ENCODE results near the gene NPAS3. TPM values are rescaled to one million over a fixed set of nuclear protein-coding genes. Genes with fewer than 3 reads are reported as not detected.

Gene NPAS3
- total RNA-seq, 2 experiments from 2014 or later, result not detected

DNA sequence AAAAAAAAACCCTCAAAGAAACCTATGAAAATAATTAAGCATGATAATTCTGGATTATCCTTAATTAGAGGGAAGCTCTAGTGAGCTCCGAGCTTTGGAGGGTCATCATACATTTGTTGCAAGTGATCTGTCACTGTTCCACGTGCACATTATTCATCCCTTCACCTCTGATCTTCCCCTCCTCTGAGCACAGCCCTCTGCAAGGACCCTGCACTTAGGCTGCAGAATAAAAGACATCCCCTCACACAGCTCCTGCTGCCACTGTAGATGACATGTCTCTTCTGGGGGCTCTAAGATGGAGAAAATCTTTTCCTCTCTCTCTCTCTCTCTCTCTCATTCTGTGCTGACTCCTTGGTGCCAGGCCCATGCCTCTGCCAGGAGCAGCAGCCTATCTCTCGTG lies 711.8 kb downstream of the NPAS3 start:
- Mint-ChIP-seq H3K36me3 (ENCODE audit: low read depth) (no peaks in the 10 kb centered on the region), H3K27ac (no peak overlapping the region)

GRCh38 chr14:33652566-33653307 lies 714.1 kb downstream of the NPAS3 start:
- Mint-ChIP-seq H3K36me3 (ENCODE audit: low read depth) (no peaks in the 10 kb centered on the region), H3K4me1 (ENCODE audit: low read depth) (no peaks in the 10 kb centered on the region), H3K27me3 (ENCODE audit: low read depth) (no peaks in the 10 kb centered on the region), H3K9me3 (no peaks in the 10 kb centered on the region), H3K4me3 (no peak overlapping the region), H3K27ac (no peak overlapping the region)
- DNase-seq, result no peak
- CTCF ChIA-PET, result no interaction called here
- intact Hi-C loops (cut with micrococcal nuclease), result no loop called here

More for the DNA sequence above, 711.8 kb downstream of the NPAS3 start:
- H3K4me1 Mint-ChIP-seq (ENCODE audit: low read depth), result no peaks in the 10 kb centered on the region
- intact Hi-C loops (cut with micrococcal nuclease), result no loop called here
- no peaks in the 10 kb centered on the region for H3K9me3 Mint-ChIP-seq
- H3K27me3 Mint-ChIP-seq (ENCODE audit: low read depth), result no peaks in the 10 kb centered on the region
- CTCF ChIA-PET, result no interaction called here
- no peak for DNase-seq
- no peak overlapping the region for H3K4me3 Mint-ChIP-seq

- no peak for DNase-seq
- Mint-ChIP-seq H3K9me3 (no peaks in the 10 kb centered on the region), H3K27me3 (ENCODE audit: low read depth) (no peaks in the 10 kb centered on the region), H3K4me1 (ENCODE audit: low read depth) (no peaks in the 10 kb centered on the region), H3K36me3 (ENCODE audit: low read depth) (no peaks in the 10 kb centered on the region), H3K27ac (no peak overlapping the region), H3K4me3 (no peak overlapping the region)
- CTCF ChIA-PET, result no interaction called here
- intact Hi-C loops (cut with micrococcal nuclease), result no loop called here
These were observed 714.6 kb downstream of the NPAS3 start for GRCh38 chr14:33653308-33653695.

DNA sequence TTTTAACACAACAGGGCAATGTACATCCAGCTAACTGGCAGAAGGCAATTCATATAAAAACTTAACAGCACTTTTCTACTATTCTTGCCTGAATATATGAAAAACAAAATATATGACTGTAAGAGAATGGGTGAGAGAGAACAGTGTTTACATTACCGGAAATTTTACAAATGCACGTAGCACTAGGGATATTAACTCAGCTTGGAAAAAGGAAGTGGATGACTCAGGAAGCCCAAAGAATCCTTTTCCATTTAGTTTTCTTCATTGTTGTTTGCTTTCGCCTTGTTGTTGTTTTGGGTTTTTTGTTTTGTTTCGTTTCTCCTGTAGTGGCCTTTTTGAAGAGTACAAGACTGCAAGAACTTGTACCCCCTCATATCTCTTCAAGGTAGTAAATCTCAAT lies 716.7 kb downstream of the NPAS3 start:
- Mint-ChIP-seq H3K9me3 (no peaks in the 10 kb centered on the region), H3K36me3 (ENCODE audit: low read depth) (no peaks in the 10 kb centered on the region), H3K4me3 (no peak overlapping the region), H3K4me1 (ENCODE audit: low read depth) (no peaks in the 10 kb centered on the region), H3K27ac (no peak overlapping the region), H3K27me3 (ENCODE audit: low read depth) (no peaks in the 10 kb centered on the region)
- no peak for DNase-seq
- CTCF ChIA-PET, result no interaction called here
- intact Hi-C loops (cut with micrococcal nuclease), result no loop called here

DNA sequence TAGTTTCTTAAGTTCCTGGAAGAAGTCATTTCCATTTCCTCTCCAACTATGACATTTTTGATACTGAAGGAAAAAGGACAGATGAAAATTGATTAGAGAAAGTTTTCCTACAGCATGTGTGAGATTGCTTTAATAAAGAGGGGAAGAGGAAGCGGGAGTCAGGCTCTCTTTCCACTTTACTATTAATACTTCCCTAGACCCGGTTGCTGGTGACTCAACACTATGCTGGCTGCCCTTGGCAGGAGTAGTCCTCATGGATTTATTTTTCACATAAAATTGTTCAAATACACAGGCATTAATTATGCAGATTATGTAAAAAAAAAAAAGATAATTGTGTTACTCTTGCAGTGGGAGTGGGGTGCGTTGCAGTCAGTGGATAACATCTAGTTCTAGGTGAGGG lies 718.8 kb downstream of the NPAS3 start:
- H3K4me1 Mint-ChIP-seq (ENCODE audit: low read depth), result no peaks in the 10 kb centered on the region
- no peaks in the 10 kb centered on the region for H3K36me3 Mint-ChIP-seq (ENCODE audit: low read depth)
- intact Hi-C loops (cut with micrococcal nuclease), result no loop called here
- DNase-seq, result no peak
- no peak overlapping the region for H3K27ac Mint-ChIP-seq
- H3K9me3 Mint-ChIP-seq, result no peaks in the 10 kb centered on the region
- H3K27me3 Mint-ChIP-seq (ENCODE audit: low read depth), result no peaks in the 10 kb centered on the region
- CTCF ChIA-PET, result no interaction called here
- H3K4me3 Mint-ChIP-seq, result no peak overlapping the region

DNA sequence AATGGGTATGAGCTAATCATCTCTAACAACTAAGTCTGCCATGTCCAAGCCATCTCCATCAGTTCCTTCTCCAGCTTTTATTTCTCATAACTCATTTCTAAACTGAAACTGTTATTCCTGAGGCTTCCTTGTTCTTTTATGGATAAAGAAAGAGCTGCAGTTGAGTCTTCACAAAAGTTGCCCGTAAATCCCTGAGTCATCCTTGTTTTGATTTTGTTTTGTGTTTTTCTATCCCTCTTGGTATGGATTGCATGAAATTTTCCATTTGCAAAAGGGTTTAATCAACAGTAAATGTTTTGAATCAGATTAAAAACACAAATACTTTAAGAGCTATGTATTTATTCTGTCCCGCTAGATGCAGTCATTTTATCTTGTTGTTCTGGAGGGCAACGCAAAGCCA lies 721.6 kb downstream of the NPAS3 start:
- Mint-ChIP-seq H3K9me3 (no peaks in the 10 kb centered on the region), H3K27ac (no peak overlapping the region), H3K4me1 (ENCODE audit: low read depth) (no peaks in the 10 kb centered on the region), H3K27me3 (ENCODE audit: low read depth) (no peaks in the 10 kb centered on the region), H3K36me3 (ENCODE audit: low read depth) (no peaks in the 10 kb centered on the region), H3K4me3 (no peak overlapping the region)
- DNase-seq, result no peak
- intact Hi-C loops (cut with micrococcal nuclease), result no loop called here
- CTCF ChIA-PET, result no interaction called here

GRCh38 chr14:33661101-33661500 lies 722.4 kb downstream of the NPAS3 start:
- intact Hi-C loops (cut with micrococcal nuclease), result no loop called here
- Mint-ChIP-seq H3K27me3 (ENCODE audit: low read depth) (no peaks in the 10 kb centered on the region), H3K4me1 (ENCODE audit: low read depth) (no peaks in the 10 kb centered on the region), H3K36me3 (ENCODE audit: low read depth) (no peaks in the 10 kb centered on the region), H3K4me3 (no peak overlapping the region), H3K9me3 (no peaks in the 10 kb centered on the region), H3K27ac (no peak overlapping the region)
- DNase-seq, result no peak
- CTCF ChIA-PET, result no interaction called here

- Mint-ChIP-seq H3K9me3 (no peaks in the 10 kb centered on the region), H3K27ac (no peak overlapping the region), H3K4me3 (no peak overlapping the region), H3K36me3 (ENCODE audit: low read depth) (no peaks in the 10 kb centered on the region), H3K4me1 (ENCODE audit: low read depth) (no peaks in the 10 kb centered on the region), H3K27me3 (ENCODE audit: low read depth) (peaks cover 2% of the 10 kb centered on the region)
- intact Hi-C loops (cut with micrococcal nuclease), result no loop called here
- no peak for DNase-seq
- CTCF ChIA-PET, result no interaction called here
These were observed 729.4 kb downstream of the NPAS3 start for GRCh38 chr14:33668066-33668465.

GRCh38 chr14:33669111-33669510 lies 730.4 kb downstream of the NPAS3 start:
- CTCF ChIA-PET, result interaction anchor here (0.7 kb wide), 1 partner anchor 193 kb away, joined by 3 read pairs; no protein-coding TSS in a partner anchor
- intact Hi-C loops (cut with micrococcal nuclease), result no loop called here
- no peak for DNase-seq
- H3K27me3 Mint-ChIP-seq (ENCODE audit: low read depth), result peaks cover 2% of the 10 kb centered on the region
- H3K4me3 Mint-ChIP-seq, result no peak overlapping the region
- no peak overlapping the region for H3K27ac Mint-ChIP-seq
- H3K36me3 Mint-ChIP-seq (ENCODE audit: low read depth), result no peaks in the 10 kb centered on the region
- H3K4me1 Mint-ChIP-seq (ENCODE audit: low read depth), result no peaks in the 10 kb centered on the region
- no peaks in the 10 kb centered on the region for H3K9me3 Mint-ChIP-seq

DNA sequence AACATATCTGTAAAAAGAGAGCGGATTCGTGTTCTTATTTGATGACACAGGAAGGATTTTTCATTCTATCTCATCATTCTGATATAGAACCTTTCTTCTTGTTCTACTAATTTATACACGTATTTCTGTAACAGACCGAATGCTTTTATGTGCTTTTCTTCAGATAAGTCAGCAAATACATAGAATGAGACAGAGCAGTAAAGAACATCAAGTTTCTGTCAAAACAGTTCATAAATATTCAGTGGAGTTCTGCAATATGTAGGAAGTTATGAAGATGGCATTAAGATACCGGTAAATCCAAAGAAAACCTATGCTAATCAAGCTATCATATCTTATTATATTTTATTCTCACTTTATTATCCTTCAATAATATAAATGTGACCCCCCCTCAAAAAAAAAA lies 731.6 kb downstream of the NPAS3 start:
- peaks cover 2% of the 10 kb centered on the region for H3K27me3 Mint-ChIP-seq (ENCODE audit: low read depth)
- H3K27ac Mint-ChIP-seq, result no peak overlapping the region
- no peak overlapping the region for H3K4me3 Mint-ChIP-seq
- no peak for DNase-seq
- CTCF ChIA-PET, result no interaction called here
- intact Hi-C loops (cut with micrococcal nuclease), result no loop called here
- H3K9me3 Mint-ChIP-seq, result no peaks in the 10 kb centered on the region
- H3K4me1 Mint-ChIP-seq (ENCODE audit: low read depth), result no peaks in the 10 kb centered on the region
- H3K36me3 Mint-ChIP-seq (ENCODE audit: low read depth), result no peaks in the 10 kb centered on the region

DNA sequence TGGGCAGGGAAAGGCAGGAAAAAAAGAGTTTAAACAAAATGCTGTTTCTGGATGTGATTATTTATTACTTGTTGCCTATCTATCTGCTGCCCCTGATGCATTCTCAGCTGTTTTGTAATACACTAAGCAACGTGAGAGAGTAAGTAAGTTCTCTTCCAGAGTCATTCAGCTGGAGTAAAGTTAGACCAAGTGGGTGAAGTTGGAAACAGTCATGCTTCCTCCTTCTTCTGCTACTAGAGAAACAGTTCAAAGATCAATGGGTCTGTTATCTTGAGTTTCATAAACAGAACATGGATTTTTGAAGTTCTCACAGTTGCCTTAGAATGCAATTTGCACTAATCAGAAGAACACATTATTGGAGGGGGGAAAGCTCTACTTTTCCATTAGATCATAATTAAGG lies 732.9 kb downstream of the NPAS3 start:
- CTCF ChIA-PET, result no interaction called here
- Mint-ChIP-seq H3K9me3 (no peaks in the 10 kb centered on the region), H3K4me1 (ENCODE audit: low read depth) (no peaks in the 10 kb centered on the region), H3K4me3 (no peak overlapping the region), H3K27me3 (ENCODE audit: low read depth) (peaks cover 2% of the 10 kb centered on the region), H3K36me3 (ENCODE audit: low read depth) (no peaks in the 10 kb centered on the region), H3K27ac (no peak overlapping the region)
- no peak for DNase-seq
- intact Hi-C loops (cut with micrococcal nuclease), result no loop called here

DNA sequence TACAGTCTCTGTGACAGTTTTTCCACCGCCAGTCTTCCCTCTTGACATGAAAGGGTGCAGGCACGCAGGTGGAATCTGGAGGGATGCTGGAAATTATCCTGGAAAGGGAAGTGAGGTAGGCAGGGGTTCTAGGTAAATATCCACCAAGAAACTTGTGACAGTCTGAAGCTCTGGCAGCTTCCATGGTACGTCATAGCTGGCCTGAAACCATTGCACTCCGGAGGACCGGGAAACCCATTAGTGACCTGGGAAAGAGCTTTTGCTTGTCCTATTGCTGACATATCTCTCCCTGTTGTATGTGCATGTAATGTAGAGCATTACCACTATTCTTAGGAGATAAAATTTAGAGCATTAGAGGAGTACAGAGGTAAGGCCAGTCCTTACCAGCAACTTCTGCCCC lies 736.2 kb downstream of the NPAS3 start:
- CTCF ChIA-PET, result no interaction called here
- no peak for DNase-seq
- intact Hi-C loops (cut with micrococcal nuclease), result loop anchor here (2.0 kb wide), 1 partner anchor 56 kb away; no protein-coding TSS in a partner anchor
- Mint-ChIP-seq H3K36me3 (ENCODE audit: low read depth) (no peaks in the 10 kb centered on the region), H3K27me3 (ENCODE audit: low read depth) (peaks cover 2% of the 10 kb centered on the region), H3K4me1 (ENCODE audit: low read depth) (no peaks in the 10 kb centered on the region), H3K27ac (no peak overlapping the region), H3K9me3 (no peaks in the 10 kb centered on the region), H3K4me3 (no peak overlapping the region)

DNA sequence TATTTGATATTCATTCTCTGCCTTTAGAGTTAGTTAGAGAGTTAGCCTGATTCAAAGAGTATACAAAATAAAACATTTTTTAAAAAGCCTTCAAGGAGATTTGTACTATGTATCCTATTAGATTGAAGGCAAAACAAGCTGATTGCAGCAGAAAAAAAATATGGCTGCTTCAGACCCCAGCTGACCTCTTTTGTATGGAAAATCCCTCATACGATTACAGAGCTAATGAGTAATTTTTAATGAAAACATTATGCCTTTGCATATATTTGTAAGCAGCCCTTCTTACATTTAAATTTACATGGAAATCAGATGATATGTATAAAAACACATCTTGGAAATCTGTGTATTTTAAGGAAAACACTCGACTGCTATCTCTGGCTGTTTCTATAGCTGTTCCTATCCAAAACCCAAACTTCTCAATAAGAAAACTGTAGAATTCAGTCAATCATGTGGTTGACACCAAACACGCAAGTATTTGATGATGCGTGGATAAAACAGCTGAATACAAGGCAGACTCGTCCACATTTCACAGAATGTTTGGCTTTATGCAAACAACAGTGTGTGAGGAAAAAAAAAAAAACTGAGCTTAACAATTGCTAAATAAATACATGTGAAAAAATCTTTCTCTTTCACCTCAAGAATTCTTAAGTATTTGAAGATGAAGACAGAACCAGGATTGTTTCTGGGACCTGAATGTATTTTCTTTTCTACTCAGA lies 736.9 kb downstream of the NPAS3 start:
- Mint-ChIP-seq H3K9me3 (no peaks in the 10 kb centered on the region), H3K27me3 (ENCODE audit: low read depth) (peaks cover 2% of the 10 kb centered on the region), H3K4me1 (ENCODE audit: low read depth) (no peaks in the 10 kb centered on the region), H3K36me3 (ENCODE audit: low read depth) (no peaks in the 10 kb centered on the region), H3K27ac (no peak overlapping the region), H3K4me3 (no peak overlapping the region)
- DNase-seq, result no peak
- intact Hi-C loops (cut with micrococcal nuclease), result loop anchor here (2.0 kb wide), 1 partner anchor 55 kb away; no protein-coding TSS in a partner anchor
- CTCF ChIA-PET, result interaction anchor here (0.7 kb wide), 1 partner anchor 669 kb away, joined by 3 read pairs; no protein-coding TSS in a partner anchor

Data from activated naive CD4-positive, alpha-beta T cell treated with anti-CD3 and anti-CD28 coated beads for 36 hours (primary cell).